Panc1 (cell line): ENCODE data around the gene VPS33B. TPM values are rescaled to one million over a fixed set of nuclear protein-coding genes. Genes with fewer than 3 reads are reported as not detected.
A peak's percentile ranks its signal among the peaks of the same experiment; 100 is the strongest.

ENCODE experiments used
- ATAC-seq: fragments of 200-7000 bp; cut with Tn5 transposase; 2 replicates; pipeline ENCODE4 v1.9.1; 2020; ENCODE audit warnings: mild to moderate bottlenecking, moderate library complexity
- BruUV-seq: library from RNA; stranded (reverse); fragments of 400-500 nt; replicated peaks from 2 replicates; lab custom pipeline; 2021; lab: Mats Ljungman, UMichigan
- CTCF ChIA-PET: fragments of 300-600 bp; sonication (Branson Sonifier 250); formaldehyde crosslinking; loops from one replicate; lab custom pipeline; 2022; ENCODE audit warnings: antibody characterized with exemption; lab: Charles Lee
- POLR2A ChIA-PET: fragments of 300-600 bp; sonication (Branson Sonifier 250); formaldehyde crosslinking; loops from one replicate; lab custom pipeline; 2022; ENCODE audit warnings: antibody characterized with exemption; lab: Charles Lee
- DNase-seq: peaks from one replicate; pipeline ENCODE4 v3.0.0-alpha.2; 2010; ENCODE audit warnings: low read depth, low spot score
- H3K27ac ChIP-seq: 2 replicates; pipeline ENCODE4 v1.5.1; 2011; ENCODE audit warnings: mild to moderate bottlenecking, low read length, inconsistent platforms
- H3K27me3 ChIP-seq: fragments of 200-500 bp; sonication (Bioruptor generic); 2 replicates; pipeline ENCODE4 v1.6.0; 2014; ENCODE audit warnings: low read length, inconsistent platforms; ENCODE audit not compliant: control insufficient read depth, insufficient read depth
- H3K36me3 ChIP-seq: fragments of 200-500 bp; sonication (Bioruptor generic); 2 replicates; pipeline ENCODE4 v1.5.1; 2014; ENCODE audit warnings: inconsistent platforms, mild to moderate bottlenecking, low read length, moderate library complexity; ENCODE audit not compliant: control insufficient read depth, insufficient read depth
- H3K4me1 ChIP-seq: 2 replicates; pipeline ENCODE4 v1.5.1; 2011; ENCODE audit warnings: inconsistent platforms, mild to moderate bottlenecking, low read length, moderate library complexity; ENCODE audit not compliant: control insufficient read depth, insufficient read depth
- H3K4me3 ChIP-seq, 2 experiments: 2 replicates each; pipeline ENCODE4 v1.5.1; 2011 to 2012; ENCODE audit warnings: low read depth in 2 of 2, low read length in 2 of 2, mild to moderate bottlenecking in 2 of 2, inconsistent platforms in 1 of 2, moderate library complexity in 1 of 2
- H3K9me3 ChIP-seq: fragments of 200-500 bp; sonication (Bioruptor generic); 2 replicates; pipeline ENCODE4 v1.5.1; 2014; ENCODE audit warnings: low read depth, mild to moderate bottlenecking, inconsistent platforms, low read length, moderate library complexity; ENCODE audit not compliant: control insufficient read depth, insufficient read depth
- CTCF ChIP-seq: fragments of 450-650 bp; IDR thresholded peaks from 2 replicates; pipeline ENCODE4 v1.5.1; 2017; ENCODE audit warnings: mild to moderate bottlenecking
- POLR2AphosphoS5 ChIP-seq: IDR thresholded peaks from 2 replicates; pipeline ENCODE4 v1.6.1; 2012; ENCODE audit warnings: mild to moderate bottlenecking, low read depth, low read length, moderate library complexity
- REST ChIP-seq, 2 experiments: IDR thresholded peaks; 2 replicates each; pipeline ENCODE4 v1.6.1; 2011 to 2012; ENCODE audit warnings: low read depth in 2 of 2, control low read depth in 1 of 2, low read length in 1 of 2, mild to moderate bottlenecking in 1 of 2, moderate library complexity in 1 of 2; ENCODE audit not compliant: insufficient read depth in 1 of 2
- SIN3A ChIP-seq: IDR thresholded peaks from 2 replicates; pipeline ENCODE4 v1.6.1; 2012; ENCODE audit warnings: low read depth, mild to moderate bottlenecking, low read length, moderate library complexity, borderline replicate concordance; ENCODE audit not compliant: insufficient read depth
- TCF7L2 ChIP-seq: IDR thresholded peaks from 2 replicates; pipeline ENCODE4 v1.6.1; 2011; ENCODE audit warnings: mild to moderate bottlenecking, low read depth, low read length, inconsistent platforms
- in situ Hi-C: cut with HindIII; loops from 2 replicates; pipeline ENCODE4 v1.10.0; 2016; ENCODE audit warnings: low sequenced_read_pairs, low pct_unique_long_range_greater_than_20kb
- intact Hi-C: fragments of 100-400 bp; cut with micrococcal nuclease; formaldehyde crosslinking; loops from one replicate; pipeline ENCODE4 v1.10.0; 2022; ENCODE audit not compliant: unreplicated experiment
- total RNA-seq: library from RNA; stranded (reverse); gene quantifications from one replicate; pipeline ENCODE4 v1.2.1, GENCODE V29; 2021; ENCODE audit not compliant: unreplicated experiment

Gene VPS33B
- total RNA-seq, 1 experiment from 2014 or later: 16.3 TPM

- TF ChIP-seq CTCF (no peak), SIN3A (peak; percentile 75), POLR2AphosphoS5 (peak; percentile 92), TCF7L2 (peak; percentile 97)
- CTCF ChIA-PET: no interaction called here
- TSS peak; percentile 95 for BruUV-seq
- peak; percentile 86 for DNase-seq
- Histone ChIP-seq H3K27me3 (no peaks in the 10 kb centered on the region), H3K36me3 (peaks cover 3% of the 10 kb centered on the region), H3K4me1 (peaks cover 20% of the 10 kb centered on the region), H3K9me3 (no peaks in the 10 kb centered on the region), H3K4me3 (peak within 1 kb of the TSS; percentile 78 to 86), H3K27ac (peak within 1 kb of the TSS; percentile 95)
- in situ Hi-C loops: no loop called here
- ATAC-seq: peak; percentile 99
- POLR2A ChIA-PET: interaction anchor here (0.7 kb wide), 1 partner anchor 276 kb away, joined by 3 read pairs; no protein-coding TSS in a partner anchor
- intact Hi-C loops: no loop called here
Observed at GRCh38 chr15:90994417-90995311, 27.7 kb downstream of the VPS33B start, which contains the start of gene PRC1. Gene PRC1, minus strand, starts transcription at chr15:90994535. Its CDS starts 118 bp downstream, at chr15:90994417.

- DNase-seq (no peak), ATAC-seq (peak; percentile 36)
- no peaks in the 10 kb centered on the region for H3K27me3 ChIP-seq
- no peaks in the 10 kb centered on the region for H3K9me3 ChIP-seq
- peaks cover 25% of the 10 kb centered on the region for H3K4me1 ChIP-seq
- BruUV-seq: no TSS peak
- ChIA-PET CTCF (no interaction called here), POLR2A (interaction anchor here (1.1 kb wide), 1 partner anchor 17 kb away, joined by 11 read pairs; no protein-coding TSS in a partner anchor)
- TF ChIP-seq REST (IDR thresholded peaks at IDR 0.05; ENCODE audit: insufficient read depth in 1 of 2, low read depth in 2 of 2, low read length in 1 of 2): 0 out of 4 replicates have a peak, but pooled peaks of 1 of the 2 experiments have one; percentile 10
- no peak for TF ChIP-seq POLR2AphosphoS5
- in situ Hi-C loops: no loop called here
- peak overlapping the region; percentile 78 to 86 for H3K4me3 ChIP-seq
- H3K36me3 ChIP-seq: peaks cover 3% of the 10 kb centered on the region
- peak overlapping the region; percentile 95 for H3K27ac ChIP-seq
- intact Hi-C loops: no loop called here
Observed at GRCh38 chr15:90994059-90994416, 28.4 kb downstream of the VPS33B start.
